ENCODE measurements around the gene ITGB6.
A peak's percentile ranks its signal among the peaks of the same experiment; 100 is the strongest.

Gene ITGB6

GRCh38 chr2:160221391-160222276, 21.6 kb upstream of the ITGB6 start:
- no peak for DNase-seq (ENCODE audit: low read depth in 2 of 2)

DNA sequence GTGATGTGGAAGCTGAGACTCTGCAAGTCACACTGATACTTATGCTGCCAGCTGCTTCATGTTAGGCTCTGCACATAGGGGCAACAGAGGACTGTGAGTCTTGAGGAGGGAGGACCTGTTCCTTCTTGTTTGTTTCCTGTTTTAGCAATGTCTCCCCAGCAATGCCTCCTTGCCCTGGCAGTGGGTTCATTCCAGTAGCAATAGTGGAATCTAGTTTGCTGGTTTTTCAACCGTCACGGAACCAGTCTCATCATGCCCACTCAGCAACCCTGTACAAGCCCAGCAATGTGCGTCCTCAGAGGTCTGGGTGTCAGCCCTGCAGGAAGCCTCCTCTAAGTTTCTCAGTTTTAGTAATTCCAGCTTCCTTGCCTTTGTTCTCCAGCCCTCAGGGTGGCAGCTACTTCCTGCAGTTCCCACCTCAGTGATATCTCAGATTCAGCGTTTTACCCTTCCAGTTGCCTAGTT, 20.5 kb upstream of the ITGB6 start:
- DNase-seq (ENCODE audit: low read depth in 2 of 2) = no peak

- no peak for DNase-seq (ENCODE audit: low read depth in 2 of 2)
Measured at GRCh38 chr2:160220026-160220425, 20.0 kb upstream of the ITGB6 start.

DNA sequence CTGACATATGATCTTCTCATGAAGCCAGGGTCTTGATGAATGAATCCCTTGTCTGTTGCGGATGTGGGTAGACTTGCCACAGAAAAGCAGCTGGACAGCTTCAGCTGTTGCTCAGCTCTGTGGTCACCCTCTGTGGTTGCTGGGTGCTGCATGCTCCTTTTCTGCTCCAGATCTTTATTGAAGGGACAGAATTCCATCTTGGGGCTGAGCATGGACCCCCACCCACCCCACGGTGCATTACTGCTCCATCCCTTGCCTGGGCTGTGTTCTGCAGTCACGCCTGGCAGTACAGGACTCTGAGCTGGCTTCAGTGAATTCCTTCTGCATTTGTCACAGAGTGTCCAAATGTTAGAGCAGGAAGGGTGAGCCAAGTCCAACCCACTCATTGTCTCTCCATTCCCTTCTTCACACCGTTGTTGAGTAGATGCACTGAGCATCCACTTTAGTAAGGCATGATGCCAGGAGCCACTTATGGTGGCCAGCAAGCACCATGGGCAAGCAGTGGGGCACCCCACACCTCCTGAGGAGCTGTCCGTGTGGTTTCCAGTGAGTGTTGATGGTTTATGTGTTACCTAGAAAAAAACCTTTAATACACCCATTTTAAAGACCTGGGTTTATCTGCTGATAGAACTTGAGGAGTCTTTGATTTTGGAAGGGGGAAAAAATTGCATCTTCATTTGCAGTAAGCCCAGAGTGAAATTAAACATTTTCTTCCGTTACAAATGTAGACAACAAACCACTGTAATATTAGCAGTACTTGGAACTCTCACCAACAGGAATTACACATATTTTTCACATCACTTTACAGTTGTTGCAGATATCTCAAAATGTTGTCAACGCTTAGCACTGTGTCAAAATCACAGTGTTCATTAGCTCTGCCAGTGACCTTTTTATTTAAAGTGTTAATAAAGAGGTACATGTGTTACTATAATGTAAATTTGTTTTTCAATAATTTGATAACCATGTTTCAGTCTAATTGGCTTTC, 14.7 kb upstream of the ITGB6 start:
- DNase-seq (ENCODE audit: low read depth in 2 of 2) = peak; percentile 71 to 72

GRCh38 chr2:160213511-160213910, 13.4 kb upstream of the ITGB6 start:
- DNase-seq (ENCODE audit: low read depth in 2 of 2) = no peak

GRCh38 chr2:160210599-160211138, 10.6 kb upstream of the ITGB6 start:
- DNase-seq (ENCODE audit: low read depth in 2 of 2) = no peak

DNA sequence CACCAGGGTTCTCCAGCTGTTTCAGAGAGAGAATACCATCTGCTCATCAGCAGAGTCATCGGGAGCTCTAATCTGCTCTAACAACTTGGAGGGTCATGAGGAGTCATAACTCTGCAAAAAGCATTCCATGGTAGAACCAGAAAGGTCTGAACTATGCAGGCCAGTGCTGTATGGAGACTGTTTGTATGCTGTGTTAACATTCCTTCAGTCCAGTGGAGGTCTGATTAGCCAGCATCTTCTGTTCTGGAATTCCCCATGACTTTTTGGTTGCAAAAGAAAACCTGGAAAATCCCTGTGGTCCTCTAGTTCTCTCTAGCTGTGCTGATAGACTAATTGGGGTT, 9.4 kb upstream of the ITGB6 start:
- DNase-seq (ENCODE audit: low read depth in 2 of 2) = peak; percentile 68 to 69

DNA sequence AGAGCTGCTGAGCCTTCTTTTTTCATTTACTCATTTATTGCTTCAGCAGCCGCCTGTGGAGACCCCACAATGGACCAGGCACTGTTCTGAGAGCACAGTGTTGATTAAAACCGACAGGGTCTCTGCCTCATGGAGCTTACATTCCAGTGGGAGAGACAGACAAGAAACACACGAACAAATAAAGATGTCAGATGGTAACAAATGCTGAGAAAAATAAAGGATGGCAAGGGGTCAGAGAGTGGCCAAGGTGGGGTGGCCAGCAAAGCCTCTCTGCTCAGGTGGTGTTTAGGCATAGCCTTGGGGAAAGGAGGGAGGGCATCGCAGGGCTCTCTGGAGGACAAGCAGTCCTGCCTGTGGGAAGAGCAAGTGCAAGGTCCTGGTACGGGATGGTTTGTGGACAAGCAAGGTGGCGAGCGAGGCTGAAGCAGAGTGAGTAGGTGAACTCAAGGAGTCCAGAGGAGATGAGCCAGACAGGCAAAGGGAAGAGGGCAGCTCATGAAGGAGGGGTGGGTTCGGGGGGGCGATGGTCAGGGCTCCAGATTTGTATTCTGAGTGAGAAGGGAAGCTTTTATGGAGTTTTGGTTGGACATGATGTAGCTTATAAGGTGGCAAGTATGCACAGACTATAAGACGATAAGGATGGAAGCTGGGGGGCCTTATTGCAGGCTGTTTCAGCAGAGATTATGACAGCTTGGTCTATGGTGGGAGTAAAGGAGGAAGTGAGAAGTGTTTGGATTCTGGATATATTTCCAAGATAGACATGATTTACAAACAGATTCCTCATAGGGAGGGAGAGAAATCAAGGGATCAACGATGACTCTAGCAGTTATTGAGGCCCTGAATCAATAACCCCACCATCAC, 8.8 kb upstream of the ITGB6 start:
- no peak for DNase-seq (ENCODE audit: low read depth in 2 of 2)

GRCh38 chr2:160207804-160208654, 8.0 kb upstream of the ITGB6 start:
- no peak for DNase-seq (ENCODE audit: low read depth in 2 of 2)

DNA sequence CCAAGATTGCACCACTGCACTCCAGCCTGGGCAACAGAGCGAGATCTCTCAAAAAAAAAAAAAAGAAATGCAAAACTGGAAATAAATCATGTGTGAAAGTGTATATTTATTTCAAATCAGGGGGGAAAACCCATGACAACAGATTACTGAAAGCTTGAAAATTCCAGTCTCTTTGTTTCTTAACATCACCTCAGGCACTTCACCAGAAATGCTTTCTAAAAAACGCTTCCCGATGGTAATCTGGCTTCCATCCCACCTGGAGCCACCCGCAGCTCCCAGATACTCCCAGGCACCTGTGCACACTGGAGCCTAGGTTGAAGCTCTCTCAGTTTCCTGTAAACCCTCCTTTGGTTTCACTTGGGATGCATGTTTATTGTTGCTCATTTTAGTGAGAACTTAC, 7.2 kb upstream of the ITGB6 start:
- no peak for DNase-seq (ENCODE audit: low read depth in 2 of 2)

DNA sequence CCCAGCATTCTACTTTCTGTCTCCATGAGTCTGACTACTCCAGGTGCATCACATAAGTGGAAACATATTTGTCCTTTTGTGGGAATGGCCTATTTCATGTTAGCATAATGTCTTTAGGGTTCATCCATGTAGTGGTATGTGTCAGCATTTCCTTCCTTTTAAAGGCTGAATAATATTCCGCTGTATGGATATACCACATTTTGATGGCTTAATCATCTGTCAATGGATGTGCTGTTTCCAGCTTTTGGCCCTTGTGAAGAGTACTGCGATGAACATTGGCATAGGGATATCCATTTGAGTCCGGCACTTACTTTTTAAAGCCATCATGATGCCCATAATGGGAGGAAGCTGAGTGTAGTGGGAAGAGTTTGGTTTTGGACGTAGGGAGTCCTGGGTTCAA, 6.4 kb upstream of the ITGB6 start:
- DNase-seq (ENCODE audit: low read depth in 2 of 2) = no peak

GRCh38 chr2:160205505-160205904, 5.4 kb upstream of the ITGB6 start:
- DNase-seq (ENCODE audit: low read depth in 2 of 2) = peak in 1 of 2 experiments; percentile 51

GRCh38 chr2:160203422-160203821, 3.4 kb upstream of the ITGB6 start:
- DNase-seq (ENCODE audit: low read depth in 2 of 2) = no peak

- no peak for DNase-seq (ENCODE audit: low read depth in 2 of 2)
Measured at GRCh38 chr2:160203007-160203406, 2.9 kb upstream of the ITGB6 start.

DNA sequence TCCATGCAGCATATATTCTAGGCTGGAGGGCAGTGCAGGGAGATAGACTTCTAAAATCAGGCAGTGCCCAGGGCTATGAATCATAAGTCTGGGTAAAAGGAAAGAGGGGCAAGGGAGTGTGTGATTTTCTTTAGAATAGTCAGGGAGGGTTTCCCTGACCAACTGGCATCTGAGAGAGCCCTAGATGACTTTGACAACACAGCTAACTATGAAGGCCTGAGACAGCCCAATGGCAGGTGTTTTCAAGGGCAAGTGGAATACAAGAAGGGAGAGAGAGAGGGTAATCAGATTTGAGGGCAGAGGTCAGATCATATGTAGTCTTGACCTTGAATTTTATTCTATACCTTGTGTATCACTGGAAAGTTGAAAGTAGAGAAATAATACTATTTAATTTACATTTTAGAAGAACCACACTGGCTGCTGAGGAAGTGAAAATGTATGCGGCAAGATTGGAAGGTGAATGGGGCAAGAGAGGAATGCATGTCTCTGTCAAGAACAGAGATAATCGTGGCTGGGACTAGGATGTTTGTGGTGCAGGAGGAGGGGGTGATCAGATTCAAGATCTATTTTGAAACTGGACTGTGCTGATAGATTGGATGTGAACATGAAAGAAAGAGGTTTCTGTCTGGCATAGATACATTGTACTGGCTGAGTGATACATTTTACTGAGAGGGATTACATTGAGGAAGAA, 1.9 kb upstream of the ITGB6 start:
- DNase-seq (ENCODE audit: low read depth in 2 of 2) = no peak

DNA sequence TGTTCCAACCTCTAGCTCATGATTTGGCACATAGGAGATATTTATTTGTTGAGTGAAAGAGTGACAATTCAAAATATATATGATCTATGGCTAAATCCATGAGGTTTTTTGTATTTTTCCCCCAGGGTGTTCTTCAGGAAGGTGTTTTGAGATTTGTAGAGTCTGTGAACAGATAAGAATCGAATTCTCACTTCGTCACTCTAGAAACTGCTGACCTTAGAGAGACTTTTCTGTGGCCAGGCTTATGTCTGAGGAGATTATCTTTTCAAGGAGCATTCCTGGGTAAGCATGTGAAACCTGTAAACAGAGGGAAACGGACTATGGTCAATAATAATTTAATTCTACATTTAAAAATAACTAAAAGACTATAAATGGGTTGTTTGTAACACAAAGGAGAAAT, 849 bp upstream of the ITGB6 start:
- no peak for DNase-seq (ENCODE audit: low read depth in 2 of 2)

- DNase-seq (ENCODE audit: low read depth in 2 of 2) = no peak
Measured at GRCh38 chr2:160199053-160199452, 1.0 kb downstream of the ITGB6 start.

GRCh38 chr2:160197587-160197986, 2.5 kb downstream of the ITGB6 start:
- DNase-seq (ENCODE audit: low read depth in 2 of 2) = no peak

DNA sequence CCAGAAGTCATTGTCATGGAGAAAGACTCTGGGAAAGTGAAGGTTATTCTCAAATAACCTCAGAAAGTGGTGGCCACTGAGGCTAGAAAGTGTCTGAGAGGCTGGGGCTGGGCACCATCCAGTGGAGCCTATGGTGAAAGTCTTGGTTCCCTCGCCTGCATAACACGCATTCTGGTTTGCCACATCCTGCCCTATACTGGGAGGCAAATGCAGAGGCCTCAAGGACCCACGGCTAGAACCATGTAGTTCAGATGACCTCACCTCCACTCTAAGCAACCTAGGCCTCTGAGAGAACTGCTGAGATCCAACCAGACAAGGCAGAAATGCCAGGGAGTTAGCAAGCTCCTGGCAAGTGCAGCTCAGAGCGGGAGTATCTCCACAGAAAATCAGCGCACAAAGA, 5.1 kb downstream of the ITGB6 start:
- no peak for DNase-seq (ENCODE audit: low read depth in 2 of 2)

- DNase-seq (ENCODE audit: low read depth in 2 of 2) = no peak
Measured at GRCh38 chr2:160194351-160194750, 5.7 kb downstream of the ITGB6 start.

Measured in fibroblast of skin of left quadriceps (primary cell).